ENCODE data around the gene UNC5B. TPM values are rescaled to one million over a fixed set of nuclear protein-coding genes. Genes with fewer than 3 reads are reported as not detected.
A peak's percentile ranks its signal among the peaks of the same experiment; 100 is the strongest.

The UNC5B gene
- total RNA-seq, 1 donor from 2014 or later = 22.2 TPM

DNA sequence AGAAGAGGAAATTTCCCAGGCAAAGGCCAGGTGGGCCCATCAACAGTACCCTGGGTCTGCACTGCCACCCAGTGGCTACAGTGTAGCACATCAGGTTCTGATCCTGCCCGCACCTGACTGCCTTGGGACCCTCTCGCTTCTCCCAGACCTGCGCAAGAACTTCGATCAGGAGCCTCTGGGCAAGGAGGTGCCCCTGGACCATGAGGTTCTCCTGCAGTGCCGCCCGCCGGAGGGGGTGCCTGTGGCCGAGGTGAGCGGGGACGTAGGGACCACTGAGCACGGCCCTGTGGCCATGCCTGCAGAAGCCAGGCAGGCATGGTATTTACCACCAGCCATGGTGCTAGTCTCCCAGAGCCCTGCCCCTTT is 72.8 kb downstream of the UNC5B start:
- intact Hi-C loops (cut with DNase I) = no loop called here
- peak; percentile 64 to 72 for ATAC-seq

GRCh38 chr10:71285986-71286385 is 73.6 kb downstream of the UNC5B start:
- Histone ChIP-seq H3K27ac (no peak overlapping the region), H3K4me3 (no peak overlapping the region), H3K4me1 (no peaks in the 10 kb centered on the region), H3K36me3 (peaks cover 45% of the 10 kb centered on the region), H3K9me3 (no peaks in the 10 kb centered on the region), H3K27me3 (ENCODE audit: low read depth) (no peaks in the 10 kb centered on the region)
- intact Hi-C loops (cut with DNase I) = no loop called here
- DNase-seq = no peak
- ATAC-seq = no peak
- no peak for TF ChIP-seq CTCF (IDR thresholded peaks at IDR 0.05)

More for the DNA sequence above, 72.8 kb downstream of the UNC5B start:
- Histone ChIP-seq H3K27me3 (ENCODE audit: low read depth) (no peaks in the 10 kb centered on the region), H3K4me1 (no peaks in the 10 kb centered on the region), H3K4me3 (no peak overlapping the region), H3K36me3 (peaks cover 46% of the 10 kb centered on the region), H3K9me3 (no peaks in the 10 kb centered on the region), H3K27ac (no peak overlapping the region)
- no peak for DNase-seq
- peak; percentile 76 for TF ChIP-seq CTCF (IDR thresholded peaks at IDR 0.05)

GRCh38 chr10:71286521-71287294 is 74.3 kb downstream of the UNC5B start:
- DNase-seq (no peak), ATAC-seq (peak; percentile 46 to 49)
- TF ChIP-seq CTCF (IDR thresholded peaks at IDR 0.05) = no peak
- no peaks in the 10 kb centered on the region for H3K27me3 ChIP-seq (ENCODE audit: low read depth)
- H3K27ac ChIP-seq = no peak overlapping the region
- intact Hi-C loops (cut with DNase I) = no loop called here
- no peak overlapping the region for H3K4me3 ChIP-seq
- H3K9me3 ChIP-seq = no peaks in the 10 kb centered on the region
- H3K36me3 ChIP-seq = peaks cover 45% of the 10 kb centered on the region
- H3K4me1 ChIP-seq = no peaks in the 10 kb centered on the region

DNA sequence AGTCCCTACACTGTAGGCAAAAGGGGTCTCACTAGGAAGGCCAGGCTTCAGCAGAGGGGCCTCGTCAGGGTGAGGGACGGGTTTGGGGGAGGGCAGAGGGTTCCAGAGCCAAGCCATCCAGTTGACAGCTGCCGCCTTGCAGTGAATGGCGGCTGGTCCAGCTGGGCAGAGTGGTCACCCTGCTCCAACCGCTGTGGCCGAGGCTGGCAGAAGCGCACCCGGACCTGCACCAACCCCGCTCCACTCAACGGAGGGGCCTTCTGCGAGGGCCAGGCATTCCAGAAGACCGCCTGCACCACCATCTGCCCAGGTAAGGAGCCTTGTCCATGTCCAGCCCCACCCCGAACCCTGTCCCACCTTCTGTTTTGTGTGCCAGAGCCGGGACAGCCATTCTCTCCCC is 75.1 kb downstream of the UNC5B start:
- ATAC-seq (no peak), DNase-seq (peak; percentile 44)
- Histone ChIP-seq H3K4me3 (no peak overlapping the region), H3K4me1 (no peaks in the 10 kb centered on the region), H3K36me3 (peaks cover 45% of the 10 kb centered on the region), H3K27ac (no peak overlapping the region), H3K27me3 (ENCODE audit: low read depth) (no peaks in the 10 kb centered on the region), H3K9me3 (no peaks in the 10 kb centered on the region)
- intact Hi-C loops (cut with DNase I) = no loop called here
- no peak for TF ChIP-seq CTCF (IDR thresholded peaks at IDR 0.05)

DNA sequence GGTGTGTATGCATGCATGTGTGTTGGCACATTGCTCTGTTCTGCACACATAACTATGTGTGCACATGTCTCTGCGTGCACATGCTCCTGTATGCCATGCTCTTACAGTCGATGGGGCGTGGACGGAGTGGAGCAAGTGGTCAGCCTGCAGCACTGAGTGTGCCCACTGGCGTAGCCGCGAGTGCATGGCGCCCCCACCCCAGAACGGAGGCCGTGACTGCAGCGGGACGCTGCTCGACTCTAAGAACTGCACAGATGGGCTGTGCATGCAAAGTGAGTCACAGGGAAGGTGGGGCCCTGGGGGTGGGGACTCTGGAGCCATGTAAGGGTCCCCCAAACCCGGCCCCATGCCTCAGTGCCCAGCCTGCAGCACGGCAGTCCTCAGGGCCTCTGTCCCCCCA is 76.1 kb downstream of the UNC5B start:
- H3K9me3 ChIP-seq = no peaks in the 10 kb centered on the region
- peak; percentile 42 for DNase-seq
- TF ChIP-seq CTCF (IDR thresholded peaks at IDR 0.05) = no peak
- intact Hi-C loops (cut with DNase I) = no loop called here
- no peak for ATAC-seq
- H3K4me1 ChIP-seq = peaks cover 5% of the 10 kb centered on the region
- H3K27ac ChIP-seq = no peak overlapping the region
- peaks cover 40% of the 10 kb centered on the region for H3K36me3 ChIP-seq
- no peaks in the 10 kb centered on the region for H3K27me3 ChIP-seq (ENCODE audit: low read depth)
- no peak overlapping the region for H3K4me3 ChIP-seq

Data from lower lobe of right lung (tissue), 2 donors.